Large intestine (tissue), 3 donors: ENCODE results near the gene HNRNPD. TPM values are rescaled to one million over a fixed set of nuclear protein-coding genes. Genes with fewer than 3 reads are reported as not detected.
"Not testable (repeated sequence)": the region's sequence is repeated elsewhere in the genome, so short reads cannot be mapped to it uniquely, and the experiment has no call there.

Source experiments
- DNase-seq, 2 donors: peaks; one replicate each; pipeline versions ENCODE4 v3.0.0 to v3.0.0-alpha.2; 2013
- H3K27ac ChIP-seq: one replicate; pipeline ENCODE4 v1.5.1; 2013; ENCODE audit warnings: low read length
- H3K27me3 ChIP-seq: 2 replicates; pipeline ENCODE4 v1.6.1; 2013; ENCODE audit warnings: low read length; ENCODE audit not compliant: control insufficient read depth, insufficient read depth
- H3K36me3 ChIP-seq: 2 replicates; pipeline ENCODE4 v1.6.1; 2013; ENCODE audit warnings: low read length; ENCODE audit not compliant: control insufficient read depth, insufficient read depth
- H3K4me1 ChIP-seq: one replicate; pipeline ENCODE4 v1.6.1; 2013; ENCODE audit warnings: low read length; ENCODE audit not compliant: control insufficient read depth, insufficient read depth
- H3K4me3 ChIP-seq: one replicate; pipeline ENCODE4 v1.5.1; 2013; ENCODE audit warnings: low read length
- H3K9me3 ChIP-seq: one replicate; pipeline ENCODE4 v1.6.1; 2013; ENCODE audit warnings: mild to moderate bottlenecking, low read depth, low read length, moderate library complexity; ENCODE audit not compliant: control insufficient read depth
- WGBS: methylation state at CpG from one replicate; pipeline ENCODE4 v1.1.5; 2013; ENCODE audit warnings: low lambda C conversion rate; ENCODE audit not compliant: insufficient coverage; 5-methylcytosine and 5-hydroxymethylcytosine counted together
- polyA plus RNA-seq: library from polyadenylated mRNA; unstranded; fragments of 120-200 nt; gene quantifications from one replicate; pipeline ENCODE4 v1.2.1, GENCODE V29; 2013

Gene HNRNPD
- polyA plus RNA-seq, 1 donor = 401 TPM

DNA sequence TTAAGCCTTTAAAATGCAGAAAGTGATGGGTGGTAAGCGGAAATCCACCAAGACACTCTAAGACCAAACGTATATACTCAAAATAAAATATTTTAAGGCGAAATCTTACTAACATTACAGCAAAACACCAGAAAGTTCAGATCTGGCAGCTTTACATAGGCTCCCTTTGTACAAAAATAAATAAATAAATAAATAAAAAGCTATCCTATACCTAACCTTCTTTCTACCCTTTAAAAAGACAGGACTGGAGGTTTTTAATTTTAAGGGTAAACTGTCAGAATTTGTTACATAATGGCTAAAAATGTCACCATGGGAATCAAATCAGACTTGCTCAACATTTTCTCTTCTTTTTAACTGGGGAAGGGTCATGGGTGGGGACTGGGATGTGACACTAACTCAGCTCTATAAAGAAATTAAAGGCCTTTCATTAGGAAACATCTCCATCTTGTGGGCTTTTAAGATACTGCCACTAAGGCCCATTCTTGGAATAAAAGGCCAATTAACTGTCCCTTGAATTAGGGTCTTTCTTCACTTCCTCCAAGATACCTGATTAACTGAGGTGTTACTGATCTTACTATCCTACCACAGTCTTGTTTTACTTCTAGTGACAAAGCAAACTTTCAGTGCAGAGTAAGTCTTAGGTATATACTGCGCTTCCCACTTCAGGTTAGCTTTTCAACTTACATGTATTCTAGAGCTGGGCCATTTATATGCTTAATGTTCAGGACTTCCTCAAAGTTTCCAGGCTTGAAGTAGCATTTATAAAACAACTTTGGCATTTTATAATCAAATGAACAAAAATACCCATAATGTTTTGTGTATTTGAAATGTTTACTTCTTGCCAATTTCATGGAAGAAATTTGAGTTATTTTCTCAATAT, 13.3 kb downstream of the HNRNPD start:
- H3K9me3 ChIP-seq = no peaks in the 10 kb centered on the region
- no peak overlapping the region for H3K4me3 ChIP-seq
- H3K27ac ChIP-seq = no peak overlapping the region
- peaks cover 29% of the 10 kb centered on the region for H3K36me3 ChIP-seq
- DNase-seq = peak in 1 of 2 donors; percentile 19
- H3K4me1 ChIP-seq = peaks cover 4% of the 10 kb centered on the region
- no peaks in the 10 kb centered on the region for H3K27me3 ChIP-seq
- 100% methylated on average over 1 of the region's 4 CpGs for WGBS

DNA sequence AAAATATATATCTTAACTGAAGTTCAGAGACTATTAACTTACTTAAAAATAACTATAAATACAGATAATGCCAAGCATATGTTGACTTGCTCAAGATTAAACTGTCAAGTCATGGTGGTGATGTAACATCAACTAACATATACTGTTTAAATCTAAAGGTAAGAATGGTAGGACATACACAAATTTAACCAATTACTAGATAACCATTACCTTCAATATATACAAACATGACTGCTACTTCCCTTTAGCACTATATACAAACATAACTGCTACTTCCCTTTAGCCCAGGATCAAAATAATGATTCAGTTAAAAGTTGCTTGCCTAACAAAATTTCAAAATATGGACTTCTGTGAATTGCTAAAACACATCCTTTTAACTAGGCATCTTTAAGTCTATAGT, 14.9 kb downstream of the HNRNPD start:
- no peak overlapping the region for H3K27ac ChIP-seq
- H3K9me3 ChIP-seq = no peaks in the 10 kb centered on the region
- no peak for DNase-seq
- H3K36me3 ChIP-seq = peaks cover 42% of the 10 kb centered on the region
- H3K27me3 ChIP-seq = no peaks in the 10 kb centered on the region
- H3K4me3 ChIP-seq = no peak overlapping the region
- H3K4me1 ChIP-seq = peaks cover 4% of the 10 kb centered on the region

DNA sequence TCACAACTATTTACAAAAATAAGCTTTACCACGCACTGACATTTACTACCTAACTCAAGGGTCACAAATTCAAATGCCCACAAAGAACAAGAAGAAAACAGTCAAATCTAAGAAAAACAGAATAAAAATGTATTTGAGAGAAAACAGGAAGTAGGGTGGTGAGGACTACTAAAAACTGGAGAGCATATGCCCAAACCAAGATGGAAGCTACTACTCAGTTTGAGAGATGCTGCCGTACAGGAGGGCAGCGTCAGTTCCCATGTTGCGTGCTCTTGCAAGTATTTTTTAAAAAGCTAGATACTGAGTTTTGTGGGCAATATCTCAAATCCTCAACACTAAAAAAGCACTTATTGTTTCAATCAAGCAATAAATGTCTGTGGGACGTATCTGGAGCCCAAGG, 16.2 kb downstream of the HNRNPD start:
- no peak overlapping the region for H3K27ac ChIP-seq
- H3K4me1 ChIP-seq = peaks cover 4% of the 10 kb centered on the region
- no peaks in the 10 kb centered on the region for H3K9me3 ChIP-seq
- 100% methylated on average over 1 of the region's 5 CpGs for WGBS
- H3K27me3 ChIP-seq = no peaks in the 10 kb centered on the region
- peaks cover 48% of the 10 kb centered on the region for H3K36me3 ChIP-seq
- DNase-seq = no peak
- no peak overlapping the region for H3K4me3 ChIP-seq

DNA sequence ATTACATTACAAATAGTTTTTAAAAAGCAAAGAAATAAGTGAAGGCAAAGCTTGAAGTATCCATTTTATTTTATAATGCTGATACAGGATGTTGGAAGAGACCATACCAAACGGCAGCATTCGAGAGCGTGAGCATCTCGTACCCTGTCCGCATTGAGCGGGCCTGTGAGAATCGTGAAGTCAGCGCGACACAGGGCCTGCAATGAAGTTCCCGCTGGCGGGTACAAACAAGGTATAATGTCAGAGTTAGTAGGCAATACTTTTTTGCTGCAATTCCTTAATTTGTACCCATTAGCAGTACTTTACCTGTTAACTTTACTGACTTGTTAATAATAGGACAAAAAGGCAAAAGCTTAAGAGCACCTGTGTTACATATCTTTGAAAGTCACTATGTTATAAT, 19.0 kb downstream of the HNRNPD start:
- no CpG with 5 or more reads among the region's 11 CpGs for WGBS
- Histone ChIP-seq H3K4me1 (no peaks in the 10 kb centered on the region), H3K4me3 (no peak overlapping the region), H3K27ac (no peak overlapping the region), H3K9me3 (no peaks in the 10 kb centered on the region), H3K27me3 (no peaks in the 10 kb centered on the region), H3K36me3 (peaks cover 61% of the 10 kb centered on the region)
- DNase-seq = no peak

DNA sequence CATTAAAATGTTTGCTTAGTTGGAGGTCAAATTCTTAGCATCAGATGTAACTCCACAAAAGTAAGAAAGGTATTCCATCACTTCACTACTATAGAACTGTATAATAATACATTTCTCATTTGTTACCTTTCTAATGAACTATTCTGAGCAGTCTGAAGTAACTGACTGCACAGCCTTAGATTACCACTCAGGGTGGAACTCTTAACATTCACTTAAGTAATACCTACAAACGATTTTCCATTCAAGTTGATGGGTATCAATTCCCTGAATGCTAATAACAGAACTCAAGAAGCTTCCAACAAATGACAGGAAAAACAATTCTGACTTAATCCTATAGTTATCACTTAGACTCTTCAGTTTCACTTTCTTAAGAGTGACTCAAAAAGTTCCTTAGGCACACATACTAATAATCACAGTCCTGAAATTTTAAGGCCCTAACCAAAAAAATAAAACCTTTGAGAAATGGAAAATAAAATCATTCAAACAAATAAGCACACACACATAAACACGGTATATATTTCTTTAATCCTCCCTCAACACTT, 20.9 kb downstream of the HNRNPD start:
- no peak overlapping the region for H3K27ac ChIP-seq
- H3K9me3 ChIP-seq = no peaks in the 10 kb centered on the region
- peaks cover 54% of the 10 kb centered on the region for H3K36me3 ChIP-seq
- H3K27me3 ChIP-seq = no peaks in the 10 kb centered on the region
- 100% methylated on average over 2 of the region's 2 CpGs for WGBS
- H3K4me1 ChIP-seq = no peaks in the 10 kb centered on the region
- no peak overlapping the region for H3K4me3 ChIP-seq
- no peak for DNase-seq

DNA sequence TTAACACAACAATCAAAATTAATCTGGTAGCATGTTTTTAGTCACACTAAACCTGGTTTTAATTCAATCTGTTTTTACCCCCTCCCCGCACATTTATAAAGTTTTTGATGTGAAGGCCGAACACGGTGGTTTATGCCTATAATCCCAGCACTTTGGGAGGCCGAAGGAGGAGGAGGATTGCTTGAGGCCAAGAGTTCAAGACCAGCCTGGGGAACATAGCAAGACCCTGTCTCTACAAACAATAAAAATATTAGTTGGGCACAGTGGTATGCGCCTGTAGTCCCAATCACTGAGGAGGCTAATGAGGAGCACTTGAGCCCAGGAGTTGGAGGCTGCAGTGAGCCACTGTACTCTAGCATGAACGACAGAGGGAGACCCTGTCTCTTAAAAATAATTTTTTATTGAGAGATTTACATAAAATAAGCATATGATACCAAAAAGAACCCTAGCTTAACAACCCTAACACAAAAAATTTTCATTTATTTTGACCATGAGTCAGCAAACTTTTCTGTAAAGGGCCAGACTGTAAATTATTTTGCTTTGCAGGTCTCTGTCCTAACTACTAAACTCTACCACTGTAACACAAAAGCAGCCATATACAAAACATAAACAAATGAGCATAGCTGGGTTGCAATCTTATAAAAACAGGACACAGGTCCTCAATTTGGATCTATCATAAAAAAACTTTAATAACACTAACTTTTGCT, 21.5 kb downstream of the HNRNPD start:
- H3K9me3 ChIP-seq = no peaks in the 10 kb centered on the region
- no peak overlapping the region for H3K4me3 ChIP-seq
- no peaks in the 10 kb centered on the region for H3K27me3 ChIP-seq
- no peak for DNase-seq
- H3K4me1 ChIP-seq = no peaks in the 10 kb centered on the region
- no peak overlapping the region for H3K27ac ChIP-seq
- peaks cover 51% of the 10 kb centered on the region for H3K36me3 ChIP-seq
- WGBS = no CpG with 5 or more reads among the region's 6 CpGs

DNA sequence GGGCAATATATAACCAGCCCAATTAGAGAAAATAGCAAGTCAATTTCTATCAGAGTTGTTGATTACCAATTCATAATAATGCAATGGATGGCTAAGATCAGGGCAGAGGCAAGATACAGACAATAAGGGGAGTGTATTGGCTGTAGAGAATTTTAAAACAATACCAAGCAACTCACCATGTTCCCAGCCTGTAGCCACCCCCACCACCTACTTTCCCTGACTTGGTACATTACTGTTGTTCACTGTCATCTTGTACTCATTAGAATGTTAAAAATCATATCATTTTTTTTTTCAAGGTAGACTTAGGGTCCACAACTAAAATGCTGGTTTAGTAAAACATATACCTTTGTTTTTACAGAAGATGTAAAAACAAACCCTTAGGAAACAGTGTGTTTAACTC, 27.7 kb downstream of the HNRNPD start:
- no peak for DNase-seq
- Histone ChIP-seq H3K27ac (no peak overlapping the region), H3K27me3 (no peaks in the 10 kb centered on the region), H3K36me3 (peaks cover 6% of the 10 kb centered on the region), H3K4me1 (no peaks in the 10 kb centered on the region), H3K4me3 (no peak overlapping the region), H3K9me3 (no peaks in the 10 kb centered on the region)

DNA sequence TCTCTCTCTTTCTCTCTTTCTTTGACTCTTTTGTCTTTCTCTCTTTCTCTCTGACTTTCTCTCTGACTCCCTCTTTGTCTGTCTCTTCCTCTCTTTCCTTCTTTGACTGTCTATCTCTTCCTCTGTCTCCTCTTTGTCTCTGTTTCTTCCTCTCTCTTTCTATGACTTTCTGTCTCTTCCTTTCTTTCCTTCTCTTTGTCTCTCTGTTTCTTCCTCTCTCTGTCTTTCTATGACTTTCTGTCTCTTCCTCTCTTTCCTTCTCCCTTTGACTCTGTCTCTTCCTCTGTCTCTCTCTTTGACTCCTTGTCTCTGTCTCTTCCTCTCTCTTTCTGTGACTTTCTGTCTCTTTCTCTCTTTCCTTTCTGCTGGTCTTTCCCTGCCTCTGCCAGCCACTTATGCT, 38.7 kb downstream of the HNRNPD start:
- H3K27me3 ChIP-seq = no peaks in the 10 kb centered on the region
- no peak for DNase-seq
- H3K4me3 ChIP-seq = no peak overlapping the region
- H3K36me3 ChIP-seq = no peaks in the 10 kb centered on the region
- H3K4me1 ChIP-seq = no peaks in the 10 kb centered on the region
- no peak overlapping the region for H3K27ac ChIP-seq
- H3K9me3 ChIP-seq = no peaks in the 10 kb centered on the region

DNA sequence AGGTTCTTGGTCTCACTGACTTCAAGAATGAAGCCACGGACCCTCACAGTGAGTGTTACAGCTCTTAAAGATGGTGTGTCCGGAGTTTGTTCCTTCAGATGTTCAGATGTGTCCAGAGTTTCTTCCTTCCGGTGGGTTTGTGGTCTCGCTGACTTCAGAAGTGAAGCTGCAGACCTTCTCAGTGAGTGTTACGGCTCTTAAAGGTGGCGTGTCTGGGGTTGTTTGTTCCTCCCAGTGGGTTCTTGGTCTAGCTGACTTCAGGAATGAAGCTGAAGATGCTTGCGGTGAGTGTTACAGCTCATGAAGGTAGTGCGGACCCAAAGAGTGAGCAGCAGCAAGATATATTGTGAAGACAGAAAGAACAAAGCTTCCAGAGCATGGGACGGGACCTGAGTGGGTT, 40.1 kb downstream of the HNRNPD start:
- not testable (repeated sequence) for H3K27me3 ChIP-seq

DNA sequence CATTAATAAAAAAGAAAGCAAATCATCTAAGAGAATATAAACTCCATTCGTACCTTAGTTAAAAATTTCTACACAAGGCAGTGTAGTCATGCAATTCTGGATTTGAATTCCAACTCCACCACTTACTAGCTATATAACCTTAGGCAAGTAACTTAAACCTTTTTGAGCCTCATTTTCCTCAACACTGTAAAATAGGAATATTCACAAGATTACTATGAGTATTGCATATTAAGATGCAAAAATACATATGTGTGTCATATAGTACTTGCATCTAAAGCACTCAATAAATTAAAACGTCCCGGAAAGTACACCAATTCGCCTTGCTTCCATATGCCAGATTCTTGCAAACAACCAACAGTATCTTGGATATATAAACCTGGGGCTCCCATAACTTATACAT, 42.0 kb downstream of the HNRNPD start:
- no peak for DNase-seq
- H3K36me3 ChIP-seq = no peaks in the 10 kb centered on the region
- no peaks in the 10 kb centered on the region for H3K27me3 ChIP-seq
- no peaks in the 10 kb centered on the region for H3K4me1 ChIP-seq
- 100% methylated on average over 1 of the region's 4 CpGs for WGBS
- H3K4me3 ChIP-seq = no peak overlapping the region
- H3K27ac ChIP-seq = no peak overlapping the region
- H3K9me3 ChIP-seq = no peaks in the 10 kb centered on the region

More for the DNA sequence above, 40.1 kb downstream of the HNRNPD start:
- not testable (repeated sequence) for DNase-seq, H3K4me3 ChIP-seq, H3K4me1 ChIP-seq, H3K36me3 ChIP-seq, H3K27ac ChIP-seq, H3K9me3 ChIP-seq
- WGBS = no CpG with 5 or more reads among the region's 9 CpGs
